ENCODE results near the gene OSBPL2. TPM values are rescaled to one million over a fixed set of nuclear protein-coding genes. Genes with fewer than 3 reads are reported as not detected.

Gene OSBPL2
- total and polyA plus RNA-seq, 3 donors from 2014 or later, result 48.5 to 57.2 (median 49.8) TPM

DNA sequence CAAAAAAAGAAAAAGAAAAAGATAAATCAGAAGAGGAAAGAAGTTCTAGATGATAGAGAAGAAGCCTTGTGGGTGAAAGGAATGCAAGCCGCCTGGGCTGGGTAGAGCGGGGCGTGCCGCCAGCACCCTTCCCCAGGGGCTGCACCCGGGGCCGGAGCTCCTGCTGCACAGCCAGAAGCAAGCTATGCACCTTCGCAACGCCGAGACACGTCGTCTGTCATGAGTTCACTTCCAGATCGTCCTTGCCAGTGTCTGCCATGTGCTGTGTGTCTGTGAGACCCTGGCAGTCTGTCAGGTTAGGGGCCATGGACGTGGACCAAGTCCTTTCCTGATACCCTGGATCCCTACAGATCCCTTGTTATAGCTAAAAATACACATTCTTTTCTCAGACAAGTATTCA lies 38.9 kb downstream of the OSBPL2 start:
- DNase-seq, result no peak
- Histone ChIP-seq H3K36me3 (ENCODE audit: low read depth, missing control alignments) (no peaks in the 10 kb centered on the region), H3K4me3 (no peak overlapping the region), H3K27ac (no peak overlapping the region), H3K4me1 (peaks cover 21% of the 10 kb centered on the region), H3K27me3 (no peaks in the 10 kb centered on the region), H3K9me3 (no peaks in the 10 kb centered on the region)
- intact Hi-C loops (cut with DNase I; ENCODE audit: low total_unique reads), result no loop called here
- no peak for TF ChIP-seq POLR2A (IDR thresholded peaks at IDR 0.05)
- TF ChIP-seq, protein P1, sequence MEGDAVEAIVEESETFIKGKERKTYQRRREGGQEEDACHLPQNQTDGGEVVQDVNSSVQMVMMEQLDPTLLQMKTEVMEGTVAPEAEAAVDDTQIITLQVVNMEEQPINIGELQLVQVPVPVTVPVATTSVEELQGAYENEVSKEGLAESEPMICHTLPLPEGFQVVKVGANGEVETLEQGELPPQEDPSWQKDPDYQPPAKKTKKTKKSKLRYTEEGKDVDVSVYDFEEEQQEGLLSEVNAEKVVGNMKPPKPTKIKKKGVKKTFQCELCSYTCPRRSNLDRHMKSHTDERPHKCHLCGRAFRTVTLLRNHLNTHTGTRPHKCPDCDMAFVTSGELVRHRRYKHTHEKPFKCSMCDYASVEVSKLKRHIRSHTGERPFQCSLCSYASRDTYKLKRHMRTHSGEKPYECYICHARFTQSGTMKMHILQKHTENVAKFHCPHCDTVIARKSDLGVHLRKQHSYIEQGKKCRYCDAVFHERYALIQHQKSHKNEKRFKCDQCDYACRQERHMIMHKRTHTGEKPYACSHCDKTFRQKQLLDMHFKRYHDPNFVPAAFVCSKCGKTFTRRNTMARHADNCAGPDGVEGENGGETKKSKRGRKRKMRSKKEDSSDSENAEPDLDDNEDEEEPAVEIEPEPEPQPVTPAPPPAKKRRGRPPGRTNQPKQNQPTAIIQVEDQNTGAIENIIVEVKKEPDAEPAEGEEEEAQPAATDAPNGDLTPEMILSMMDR (IDR thresholded peaks at IDR 0.05), result no peak
- 79 to 83% methylated on average over 13 of the region's 13 CpGs for WGBS, 2 donors

DNA sequence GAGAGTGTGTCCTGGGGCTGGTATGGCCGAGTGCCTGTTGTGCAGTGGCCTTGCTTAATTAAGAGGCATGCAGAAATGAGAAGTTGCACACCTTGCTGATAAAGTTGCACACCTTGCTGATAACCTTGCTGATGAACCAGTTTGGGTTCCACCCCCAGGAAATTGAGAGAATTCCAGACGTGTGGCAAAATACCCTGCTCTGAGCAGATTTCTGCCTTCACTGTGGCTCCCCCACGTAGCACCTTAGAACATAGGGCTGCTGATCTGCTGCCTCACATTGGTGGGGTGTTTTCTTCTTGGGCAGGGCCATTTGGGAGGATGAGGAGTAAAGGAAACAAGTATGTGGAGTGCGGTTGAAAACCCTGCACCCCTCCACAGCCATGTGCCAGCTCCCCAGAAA lies 42.0 kb downstream of the OSBPL2 start:
- intact Hi-C loops (cut with DNase I; ENCODE audit: low total_unique reads), result no loop called here
- 89 to 91% methylated on average over 4 of the region's 4 CpGs for WGBS, 2 donors
- no peaks in the 10 kb centered on the region for H3K36me3 ChIP-seq (ENCODE audit: low read depth, missing control alignments)

DNA sequence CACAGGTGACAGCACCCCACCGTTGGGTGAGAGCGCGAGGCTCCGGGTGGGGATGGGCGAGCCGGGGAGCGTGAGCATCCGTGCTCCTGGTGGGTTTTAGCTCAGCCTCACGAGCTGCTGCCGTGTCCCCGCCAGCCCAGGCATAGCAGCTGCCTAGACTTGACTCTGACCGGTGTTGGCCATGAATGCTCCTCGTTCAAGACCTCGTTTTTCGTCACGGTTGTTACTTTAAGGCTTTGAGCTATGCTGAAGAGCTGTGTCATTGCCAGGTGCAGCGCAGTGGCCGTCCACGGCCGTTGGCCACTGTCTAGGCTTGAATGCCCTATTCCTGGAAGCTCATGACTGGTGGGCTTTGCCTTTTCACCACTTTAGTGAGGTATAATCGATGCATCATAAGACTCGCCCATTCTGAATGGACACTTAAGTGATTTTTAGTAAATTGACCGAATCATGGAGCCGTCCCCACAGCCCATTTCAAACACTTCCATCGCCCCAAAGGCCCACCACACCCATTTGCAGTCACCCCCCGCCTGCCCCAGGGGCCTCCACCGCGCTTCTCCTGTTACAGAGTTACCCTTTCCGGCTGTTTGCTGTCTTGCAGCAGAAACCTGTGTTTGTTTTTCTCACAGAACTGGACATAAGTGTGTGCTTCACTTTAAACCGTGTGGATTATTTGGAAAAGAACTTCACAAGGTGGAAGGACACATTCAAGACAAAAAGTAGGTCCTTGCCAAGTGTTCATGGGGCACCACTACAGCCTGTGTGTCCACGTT lies 43.0 kb downstream of the OSBPL2 start:
- no peak overlapping the region for H3K4me3 ChIP-seq
- H3K27ac ChIP-seq, result no peak overlapping the region
- peaks cover 26% of the 10 kb centered on the region for H3K4me1 ChIP-seq
- no peak for DNase-seq
- 96% methylated on average over 31 of the region's 31 CpGs for WGBS, 2 donors
- no peaks in the 10 kb centered on the region for H3K36me3 ChIP-seq (ENCODE audit: low read depth, missing control alignments)
- intact Hi-C loops (cut with DNase I; ENCODE audit: low total_unique reads), result no loop called here
- no peaks in the 10 kb centered on the region for H3K27me3 ChIP-seq
- no peaks in the 10 kb centered on the region for H3K9me3 ChIP-seq
- TF ChIP-seq POLR2A (IDR thresholded peaks at IDR 0.05), result no peak
- TF ChIP-seq, protein P1 (IDR thresholded peaks at IDR 0.05), result no peak

More for the DNA sequence above, 42.0 kb downstream of the OSBPL2 start:
- no peak for DNase-seq
- H3K4me1 ChIP-seq, result peaks cover 19% of the 10 kb centered on the region
- H3K9me3 ChIP-seq, result no peaks in the 10 kb centered on the region
- H3K27ac ChIP-seq, result no peak overlapping the region
- H3K27me3 ChIP-seq, result no peaks in the 10 kb centered on the region
- TF ChIP-seq POLR2A (IDR thresholded peaks at IDR 0.05), result no peak
- TF ChIP-seq, protein P1 (IDR thresholded peaks at IDR 0.05), result no peak
- H3K4me3 ChIP-seq, result no peak overlapping the region

DNA sequence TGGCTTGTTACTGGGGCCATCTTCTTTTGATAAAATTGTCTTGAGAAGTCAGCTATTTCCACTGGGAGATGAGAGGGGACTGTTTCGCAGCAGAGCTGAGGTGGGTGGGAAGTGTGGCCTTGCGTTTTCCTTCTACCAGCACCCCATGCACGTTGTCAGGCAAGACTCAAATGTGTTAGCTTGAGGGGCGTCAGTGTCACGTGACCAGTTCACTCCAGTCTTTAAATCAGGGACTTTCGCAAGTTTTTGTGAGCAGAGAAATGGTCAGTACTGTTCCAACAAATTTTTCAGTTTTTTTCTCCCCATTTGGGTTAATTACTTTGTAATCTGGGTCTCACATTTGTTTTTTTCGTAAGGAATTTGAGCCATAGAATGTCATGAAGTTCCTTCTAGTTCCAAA lies 43.8 kb downstream of the OSBPL2 start:
- no peak for TF ChIP-seq POLR2A (IDR thresholded peaks at IDR 0.05)
- TF ChIP-seq, protein P1 (IDR thresholded peaks at IDR 0.05), result no peak
- DNase-seq, result no peak
- no peak overlapping the region for H3K27ac ChIP-seq
- peaks cover 19% of the 10 kb centered on the region for H3K4me1 ChIP-seq
- no peaks in the 10 kb centered on the region for H3K36me3 ChIP-seq (ENCODE audit: low read depth, missing control alignments)
- H3K4me3 ChIP-seq, result no peak overlapping the region
- 96 to 98% methylated on average over 7 of the region's 7 CpGs for WGBS, 2 donors
- H3K27me3 ChIP-seq, result no peaks in the 10 kb centered on the region
- intact Hi-C loops (cut with DNase I; ENCODE audit: low total_unique reads), result no loop called here
- H3K9me3 ChIP-seq, result no peaks in the 10 kb centered on the region

Data from testis (tissue), 3 donors.